ENCODE data around the gene ARSI.

ARSI gene

GRCh38 chr5:150320044-150320613, 17.4 kb upstream of the ARSI start:
- TF ChIP-seq, protein P1, sequence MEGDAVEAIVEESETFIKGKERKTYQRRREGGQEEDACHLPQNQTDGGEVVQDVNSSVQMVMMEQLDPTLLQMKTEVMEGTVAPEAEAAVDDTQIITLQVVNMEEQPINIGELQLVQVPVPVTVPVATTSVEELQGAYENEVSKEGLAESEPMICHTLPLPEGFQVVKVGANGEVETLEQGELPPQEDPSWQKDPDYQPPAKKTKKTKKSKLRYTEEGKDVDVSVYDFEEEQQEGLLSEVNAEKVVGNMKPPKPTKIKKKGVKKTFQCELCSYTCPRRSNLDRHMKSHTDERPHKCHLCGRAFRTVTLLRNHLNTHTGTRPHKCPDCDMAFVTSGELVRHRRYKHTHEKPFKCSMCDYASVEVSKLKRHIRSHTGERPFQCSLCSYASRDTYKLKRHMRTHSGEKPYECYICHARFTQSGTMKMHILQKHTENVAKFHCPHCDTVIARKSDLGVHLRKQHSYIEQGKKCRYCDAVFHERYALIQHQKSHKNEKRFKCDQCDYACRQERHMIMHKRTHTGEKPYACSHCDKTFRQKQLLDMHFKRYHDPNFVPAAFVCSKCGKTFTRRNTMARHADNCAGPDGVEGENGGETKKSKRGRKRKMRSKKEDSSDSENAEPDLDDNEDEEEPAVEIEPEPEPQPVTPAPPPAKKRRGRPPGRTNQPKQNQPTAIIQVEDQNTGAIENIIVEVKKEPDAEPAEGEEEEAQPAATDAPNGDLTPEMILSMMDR (IDR thresholded peaks at IDR 0.05; ENCODE audit: extremely low read depth, missing control alignments) = no peak
- no peak for DNase-seq (ENCODE audit: low spot score)

GRCh38 chr5:150319484-150319790, 16.7 kb upstream of the ARSI start:
- DNase-seq (ENCODE audit: low spot score) = no peak
- TF ChIP-seq, protein P1 (IDR thresholded peaks at IDR 0.05; ENCODE audit: extremely low read depth, missing control alignments) = no peak

- TF ChIP-seq, protein P1 (IDR thresholded peaks at IDR 0.05; ENCODE audit: extremely low read depth, missing control alignments) = no peak
- DNase-seq (ENCODE audit: low spot score) = no peak
Measured at GRCh38 chr5:150318613-150319483, 16.1 kb upstream of the ARSI start.

DNA sequence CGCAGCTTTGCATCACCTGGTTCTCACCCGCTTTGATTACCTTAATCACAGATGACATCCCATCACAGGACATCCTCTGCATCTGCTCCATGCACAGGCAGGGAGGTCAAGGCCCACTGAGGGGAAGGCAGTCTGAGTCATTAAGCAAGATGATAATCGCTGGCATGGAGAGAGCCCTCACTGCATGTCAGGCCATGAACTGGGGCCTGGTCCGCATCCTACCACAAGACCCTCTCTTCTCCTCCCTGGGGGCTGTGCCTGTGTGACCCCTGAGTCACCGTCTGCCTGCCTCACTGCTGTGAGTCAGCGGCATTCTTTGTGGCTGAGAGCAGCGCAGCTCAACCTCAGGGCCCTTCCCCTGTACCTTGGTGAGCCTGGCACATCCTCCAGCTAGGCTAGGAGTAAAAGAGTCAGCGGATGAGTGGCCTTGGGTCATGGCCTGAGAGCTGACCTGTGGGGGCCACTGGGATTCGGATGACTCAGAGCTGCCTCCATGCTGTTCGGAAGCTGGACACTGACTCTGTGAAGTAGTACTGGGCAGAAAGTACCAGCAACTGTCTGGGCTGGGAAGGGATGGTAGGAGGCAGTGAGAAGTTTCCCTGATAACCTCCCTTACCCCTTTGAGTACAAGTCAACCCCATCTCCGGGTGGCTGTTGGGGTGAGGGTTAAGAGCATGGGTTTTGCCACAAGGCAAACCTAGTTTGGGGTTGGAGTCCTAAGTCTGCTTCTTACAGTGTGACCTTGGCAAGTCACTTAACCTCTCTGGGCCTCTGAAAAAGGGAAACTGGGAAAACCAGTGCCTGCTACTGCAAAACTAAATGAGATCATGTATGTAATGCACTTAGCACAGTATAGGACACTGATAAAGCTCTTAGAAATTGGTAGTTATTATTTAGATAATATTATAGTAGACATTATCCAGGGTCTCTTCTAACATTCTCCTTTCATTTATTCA, 14.6 kb upstream of the ARSI start:
- no peak for DNase-seq (ENCODE audit: low spot score)
- TF ChIP-seq, protein P1 (IDR thresholded peaks at IDR 0.05; ENCODE audit: extremely low read depth, missing control alignments) = no peak

- TF ChIP-seq, protein P1 (IDR thresholded peaks at IDR 0.05; ENCODE audit: extremely low read depth, missing control alignments) = no peak
- no peak for DNase-seq (ENCODE audit: low spot score)
Measured at GRCh38 chr5:150316320-150316719, 13.6 kb upstream of the ARSI start.

DNA sequence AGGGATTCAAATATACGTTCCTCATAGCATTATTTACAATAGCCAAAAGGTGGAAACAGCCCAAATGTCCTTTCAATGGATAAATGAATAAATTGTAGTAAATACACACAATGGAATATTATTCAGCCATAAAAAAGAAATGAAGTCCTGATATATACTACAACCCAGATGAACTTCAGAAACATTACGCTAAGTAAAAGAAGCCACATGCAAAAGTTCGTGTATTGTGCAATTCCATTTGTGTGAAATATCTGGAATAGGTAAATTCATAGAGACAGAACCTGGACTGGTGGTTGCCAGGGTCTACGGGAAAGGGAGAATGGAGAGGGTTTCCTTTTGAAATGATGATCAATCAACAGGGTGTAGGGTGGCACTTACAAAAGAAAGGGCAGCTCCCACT, 12.5 kb upstream of the ARSI start:
- TF ChIP-seq, protein P1 (IDR thresholded peaks at IDR 0.05; ENCODE audit: extremely low read depth, missing control alignments) = no peak

More for the DNA sequence above, 12.5 kb upstream of the ARSI start:
- no peak for DNase-seq (ENCODE audit: low spot score)

Data from GM20000 (cell line).